ENCODE measurements around the gene SPRY4.
"Not testable (repeated sequence)": the region's sequence is repeated elsewhere in the genome, so short reads cannot be mapped to it uniquely, and the experiment has no call there.

SPRY4 gene

GRCh38 chr5:142314109-142314508 lies 10.7 kb downstream of the SPRY4 start:
- no peak for DNase-seq

DNA sequence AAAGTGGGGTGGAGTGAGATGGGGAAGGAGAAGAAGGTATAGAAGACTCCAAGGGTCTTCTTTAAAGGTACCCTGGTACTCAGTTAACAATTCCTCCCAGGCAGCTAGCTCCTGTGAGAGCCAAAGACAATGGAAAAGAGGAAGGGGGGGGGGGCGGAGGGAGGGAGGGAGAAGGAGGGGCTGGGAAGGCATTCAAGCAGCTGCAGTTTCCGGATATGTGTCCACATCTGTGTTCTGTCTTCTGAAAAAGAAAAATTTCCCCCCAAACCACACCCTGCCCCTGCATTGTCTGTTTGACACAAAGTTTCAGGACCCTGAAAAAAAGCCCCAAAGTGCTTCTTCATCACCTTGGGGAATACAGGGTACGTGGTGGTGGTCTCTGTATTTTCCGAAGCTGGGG lies 11.1 kb downstream of the SPRY4 start:
- no peak for DNase-seq

- DNase-seq, result no peak
Measured at GRCh38 chr5:142313275-142313674, 11.5 kb downstream of the SPRY4 start.

- no peak for DNase-seq
Measured at GRCh38 chr5:142312399-142312798, 12.4 kb downstream of the SPRY4 start.

GRCh38 chr5:142311725-142312124 lies 13.1 kb downstream of the SPRY4 start:
- no peak for DNase-seq

DNA sequence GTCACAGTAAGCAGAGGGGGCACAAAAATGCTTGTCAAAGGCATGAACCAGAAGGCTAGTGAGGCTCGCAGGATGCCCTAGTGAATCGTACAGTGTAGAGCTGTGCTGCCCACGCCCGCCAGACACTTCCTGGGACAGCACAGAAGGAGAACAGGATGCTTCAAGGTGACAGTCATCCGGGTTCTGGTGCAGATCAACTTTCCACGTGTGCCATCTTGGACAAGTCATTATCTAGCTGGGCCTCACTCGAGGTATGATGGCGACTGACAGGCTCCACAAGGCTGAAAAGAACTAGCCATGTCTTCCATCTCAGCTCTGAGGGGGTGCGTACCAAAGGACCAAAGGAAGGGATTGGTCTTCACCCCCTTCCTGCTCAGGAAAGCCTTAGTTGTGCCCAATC lies 14.0 kb downstream of the SPRY4 start:
- no peak for DNase-seq

DNA sequence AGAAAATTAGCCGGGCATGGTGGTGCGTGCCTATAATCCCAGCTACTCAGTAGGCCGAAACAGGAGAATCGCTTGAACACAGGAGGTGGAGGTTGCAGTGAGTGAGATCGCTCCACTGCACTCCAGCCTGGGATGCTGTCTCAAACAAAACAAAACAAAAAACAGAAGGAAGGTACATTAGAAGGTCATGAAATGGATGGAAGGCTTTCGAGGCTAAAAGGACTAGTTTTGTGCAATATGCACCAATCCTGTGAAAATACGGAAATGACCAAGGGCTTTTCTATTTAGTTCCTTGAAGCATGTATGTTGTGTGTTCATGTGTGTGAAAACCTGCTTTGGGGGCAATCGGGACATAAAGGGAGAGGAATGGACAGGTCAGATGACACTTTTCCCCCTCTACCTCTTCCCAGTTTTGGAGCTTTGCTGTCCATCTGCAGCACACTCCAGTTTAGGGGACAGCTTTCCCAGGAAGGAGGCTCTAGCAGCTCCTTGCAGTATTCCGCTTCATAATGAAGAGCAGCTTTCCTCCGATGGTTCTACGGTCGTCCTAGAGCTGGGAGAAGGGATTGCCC lies 15.0 kb downstream of the SPRY4 start:
- DNase-seq, result no peak

DNA sequence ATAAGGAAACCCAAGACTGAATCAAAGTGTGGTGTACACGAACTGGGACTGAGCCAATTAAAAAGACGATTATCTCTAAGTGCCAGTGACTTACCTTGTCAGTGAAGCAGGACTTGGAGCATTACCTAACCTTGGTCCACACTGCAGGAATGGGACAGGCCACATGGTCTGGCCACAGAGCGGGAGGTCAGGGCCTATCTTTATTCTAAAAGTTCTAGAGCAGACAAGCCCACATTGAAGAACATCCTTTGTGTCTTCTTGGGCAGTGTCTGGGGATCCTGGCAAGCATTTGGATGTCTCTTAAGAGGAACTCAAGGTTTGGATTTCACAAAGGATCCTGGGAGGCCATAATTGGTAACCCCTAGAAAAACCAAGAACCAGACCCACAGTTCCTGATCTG lies 16.5 kb downstream of the SPRY4 start:
- no peak for DNase-seq

GRCh38 chr5:142307146-142307890 lies 17.5 kb downstream of the SPRY4 start:
- no peak for DNase-seq

- DNase-seq, result no peak
Measured at GRCh38 chr5:142306077-142306502, 18.7 kb downstream of the SPRY4 start.

DNA sequence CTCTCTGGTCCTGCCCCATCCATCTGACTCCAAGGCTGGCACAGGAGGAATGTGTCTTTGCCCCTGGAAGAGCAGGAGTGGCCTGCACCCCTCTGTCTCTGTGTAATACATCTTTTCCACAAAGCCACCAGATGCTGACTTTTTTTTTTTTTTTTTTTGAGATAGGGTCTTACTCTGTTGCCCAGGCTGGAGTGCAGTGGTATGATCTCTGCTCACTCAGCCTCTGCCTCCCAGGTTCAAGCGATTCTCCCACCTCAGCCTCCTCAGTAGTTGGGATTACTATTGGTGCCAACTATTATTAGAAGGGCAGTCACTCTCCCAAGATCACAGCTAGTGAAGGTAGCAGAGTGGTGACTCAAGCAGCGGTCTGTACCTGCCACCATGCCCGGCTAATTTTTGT lies 19.6 kb downstream of the SPRY4 start:
- no peak for DNase-seq

- DNase-seq, result no peak
Measured at GRCh38 chr5:142304013-142304701, 20.7 kb downstream of the SPRY4 start.

DNA sequence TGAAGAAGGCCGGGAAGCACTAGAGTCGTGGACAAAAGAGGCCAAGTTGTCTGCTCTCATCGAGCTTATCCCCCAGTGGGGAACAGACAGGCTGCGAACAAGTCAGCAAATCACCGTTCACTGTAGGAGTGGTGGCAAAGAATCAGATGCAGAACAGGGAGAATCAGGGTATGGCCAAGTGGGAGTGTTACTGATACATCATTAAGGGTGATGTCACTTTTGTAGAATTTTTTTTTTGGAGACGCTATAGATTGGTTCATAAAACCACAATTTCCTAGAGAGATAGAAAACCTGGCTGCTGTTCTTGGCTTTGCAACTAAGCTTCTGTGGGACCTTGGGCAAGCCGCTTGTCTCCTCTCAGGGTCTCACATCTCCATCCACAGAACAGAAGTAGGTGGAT lies 21.3 kb downstream of the SPRY4 start:
- no peak for DNase-seq

GRCh38 chr5:142301540-142301939 lies 23.3 kb downstream of the SPRY4 start:
- no peak for DNase-seq

- no peak for DNase-seq
Measured at GRCh38 chr5:142300677-142301076, 24.1 kb downstream of the SPRY4 start.

- no peak for DNase-seq
Measured at GRCh38 chr5:142298789-142299188, 26.0 kb downstream of the SPRY4 start.

GRCh38 chr5:142297786-142298185 lies 27.0 kb downstream of the SPRY4 start:
- not testable (repeated sequence) for DNase-seq

GRCh38 chr5:142296914-142297417 lies 27.9 kb downstream of the SPRY4 start:
- DNase-seq, result no peak

- DNase-seq, result no peak
Measured at GRCh38 chr5:142295960-142296860, 28.6 kb downstream of the SPRY4 start.

- no peak for DNase-seq
Measured at GRCh38 chr5:142295084-142295758, 29.6 kb downstream of the SPRY4 start.

- no peak for DNase-seq
Measured at GRCh38 chr5:142293486-142293885, 31.3 kb downstream of the SPRY4 start.

DNA sequence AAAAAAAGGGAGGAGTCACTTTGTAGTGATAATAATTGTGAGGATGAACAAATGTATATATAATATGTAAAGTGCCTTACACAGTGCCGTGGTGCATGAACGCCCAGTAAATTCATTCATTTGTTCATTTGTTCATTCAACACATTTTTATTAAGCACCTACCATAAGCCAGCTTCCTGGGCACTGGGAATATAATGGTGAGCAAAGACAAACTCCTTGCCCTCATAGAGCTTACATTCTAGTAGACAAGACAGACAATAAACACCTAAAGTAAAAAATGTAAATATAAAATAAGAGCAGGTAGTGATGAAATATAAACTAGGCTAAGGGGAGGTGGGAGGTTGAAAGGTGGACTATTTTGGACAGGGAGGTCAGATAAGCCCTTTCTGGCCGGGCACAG lies 32.0 kb downstream of the SPRY4 start:
- DNase-seq, result no peak

Data from CD4-positive, alpha-beta T cell treated with Interleukin-21 for 1 hour (primary cell).